ENCODE measurements around the gene WWC1. TPM values are rescaled to one million over a fixed set of nuclear protein-coding genes. Genes with fewer than 3 reads are reported as not detected.

WWC1 gene
- total and polyA plus RNA-seq, 10 of the 15 experiments (the other 5 are each of a cell fraction or from before 2014, with no cell fraction given): 0.50 to 7.8 (median 2.5) TPM

DNA sequence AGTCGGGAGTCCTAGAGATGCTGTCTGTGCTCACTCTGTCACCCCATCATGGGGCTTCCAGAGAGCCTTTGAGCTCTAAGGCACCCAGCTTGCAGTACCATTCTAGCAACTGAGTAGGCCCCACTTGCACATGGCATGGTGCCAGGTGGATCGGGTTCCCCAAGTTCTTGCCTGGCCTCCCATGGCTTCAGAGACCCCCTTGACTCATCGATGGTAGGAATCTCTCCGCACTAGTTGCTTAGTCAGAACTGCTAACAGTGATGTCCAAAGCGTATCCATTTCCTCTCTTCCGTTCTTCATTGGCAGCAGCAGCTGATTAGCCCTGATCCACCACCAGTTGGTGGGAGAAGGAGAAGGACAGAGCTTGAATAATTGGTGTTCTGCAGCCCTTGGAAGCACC is 124.5 kb downstream of the WWC1 start (continued):
- TF ChIP-seq EP300 (IDR thresholded peaks at IDR 0.05; ENCODE audit: borderline replicate concordance in 1 of 2, control insufficient read depth in 1 of 2, low read depth in 2 of 2, low read length in 2 of 2) (no peak), ZBED1 (IDR thresholded peaks at IDR 0.05; ENCODE audit: borderline replicate concordance) (no peak), DPF2 (IDR thresholded peaks at IDR 0.05) (no peak), MTA3 (IDR thresholded peaks at IDR 0.05; ENCODE audit: borderline replicate concordance, low read length) (no peak)
- TF ChIP-seq, protein P1, sequence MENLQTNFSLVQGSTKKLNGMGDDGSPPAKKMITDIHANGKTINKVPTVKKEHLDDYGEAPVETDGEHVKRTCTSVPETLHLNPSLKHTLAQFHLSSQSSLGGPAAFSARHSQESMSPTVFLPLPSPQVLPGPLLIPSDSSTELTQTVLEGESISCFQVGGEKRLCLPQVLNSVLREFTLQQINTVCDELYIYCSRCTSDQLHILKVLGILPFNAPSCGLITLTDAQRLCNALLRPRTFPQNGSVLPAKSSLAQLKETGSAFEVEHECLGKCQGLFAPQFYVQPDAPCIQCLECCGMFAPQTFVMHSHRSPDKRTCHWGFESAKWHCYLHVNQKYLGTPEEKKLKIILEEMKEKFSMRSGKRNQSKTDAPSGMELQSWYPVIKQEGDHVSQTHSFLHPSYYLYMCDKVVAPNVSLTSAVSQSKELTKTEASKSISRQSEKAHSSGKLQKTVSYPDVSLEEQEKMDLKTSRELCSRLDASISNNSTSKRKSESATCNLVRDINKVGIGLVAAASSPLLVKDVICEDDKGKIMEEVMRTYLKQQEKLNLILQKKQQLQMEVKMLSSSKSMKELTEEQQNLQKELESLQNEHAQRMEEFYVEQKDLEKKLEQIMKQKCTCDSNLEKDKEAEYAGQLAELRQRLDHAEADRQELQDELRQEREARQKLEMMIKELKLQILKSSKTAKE (IDR thresholded peaks at IDR 0.05; ENCODE audit: low read depth, poor library complexity, severe bottlenecking): no peak

DNA sequence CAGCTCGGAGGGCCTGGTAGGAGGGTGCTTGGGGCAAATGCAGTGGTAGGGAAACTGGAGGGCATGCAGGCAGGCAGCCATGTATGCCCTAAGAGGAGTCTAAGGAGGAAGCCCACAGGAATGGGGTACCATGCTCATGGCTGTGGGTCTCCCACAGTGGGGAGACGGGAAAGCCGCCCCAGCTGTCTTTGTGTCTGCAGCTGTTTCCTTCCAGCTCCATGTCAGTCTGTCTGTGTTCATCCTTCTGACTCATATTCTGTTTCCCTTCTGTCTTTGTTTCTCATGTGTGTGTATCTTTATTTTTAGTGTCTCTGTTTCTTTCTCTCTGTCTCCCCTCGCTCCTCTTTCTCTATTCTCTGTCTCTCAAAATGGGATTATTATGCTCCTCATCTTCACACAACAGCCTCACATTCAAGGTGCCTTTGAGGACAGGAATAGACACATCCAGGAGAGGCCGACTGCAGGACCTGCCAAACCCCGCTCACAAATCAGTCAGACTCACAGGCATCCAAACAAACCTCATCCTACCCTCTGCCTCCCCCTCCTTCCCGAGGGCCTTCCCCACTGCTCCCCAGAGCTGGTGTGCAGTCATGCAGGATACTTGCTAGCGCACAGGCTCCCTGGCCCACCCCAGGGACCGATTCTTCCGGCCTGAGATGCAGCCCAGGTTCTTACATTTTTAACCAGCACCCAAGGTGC is 126.4 kb downstream of the WWC1 start:
- H3K79me2 ChIP-seq (ENCODE audit: control insufficient read depth, insufficient read depth, low read length): no peaks in the 10 kb centered on the region
- SMC1A ChIA-PET (ENCODE audit: uncharacterized antibody, unreplicated experiment): no interaction called here
- no peak overlapping the region for H3K4me2 ChIP-seq (ENCODE audit: control insufficient read depth, insufficient read depth)
- H3K27ac ChIP-seq (ENCODE audit: control insufficient read depth, insufficient read depth): no peak overlapping the region
- no peak for ATAC-seq
- in situ Hi-C loops (cut with MboI): no loop called here
- H3K9ac ChIP-seq (ENCODE audit: control insufficient read depth, insufficient read depth, low read length): no peak overlapping the region
- no peak for FAIRE-seq
- no peaks in the 10 kb centered on the region for H3K27me3 ChIP-seq (replicated peaks in 1 of 2; ENCODE audit: control insufficient read depth in 2 of 2, insufficient read depth in 2 of 2, low read length in 1 of 2)
- H3K9me3 ChIP-seq (replicated peaks; ENCODE audit: control insufficient read depth, insufficient read depth, low read length): no peaks in the 10 kb centered on the region
- no peak for TF ChIP-seq HDAC6 (IDR thresholded peaks at IDR 0.05; ENCODE audit: unreplicated experiment)
- TF ChIP-seq MEF2A (IDR thresholded peaks at IDR 0.05; ENCODE audit: insufficient read depth, low read depth, low read length): no peak
- no peak for TF ChIP-seq MYC (IDR thresholded peaks at IDR 0.05; ENCODE audit: insufficient read depth, insufficient read length, insufficient replicate concordance, low read length, severe bottlenecking)
- TF ChIP-seq, protein P2, sequence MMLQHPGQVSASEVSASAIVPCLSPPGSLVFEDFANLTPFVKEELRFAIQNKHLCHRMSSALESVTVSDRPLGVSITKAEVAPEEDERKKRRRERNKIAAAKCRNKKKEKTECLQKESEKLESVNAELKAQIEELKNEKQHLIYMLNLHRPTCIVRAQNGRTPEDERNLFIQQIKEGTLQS (IDR thresholded peaks at IDR 0.05; ENCODE audit: borderline replicate concordance, extremely low read depth, low read depth, low read length): no peak
- no peak for TF ChIP-seq CREB1 (IDR thresholded peaks at IDR 0.05; ENCODE audit: low read depth)
- no peak for TF ChIP-seq CBX3 (IDR thresholded peaks at IDR 0.05; ENCODE audit: borderline replicate concordance, low read depth)
- TF ChIP-seq NFIC (IDR thresholded peaks at IDR 0.05; ENCODE audit: low read depth, low read length): no peak
- intact Hi-C loops (cut with micrococcal nuclease; ENCODE audit: unreplicated experiment): no loop called here
- DNase-seq (ENCODE audit: low read depth, low spot score): no peak
- no peaks in the 10 kb centered on the region; a peak in 1 of 4 replicates for H3K36me3 ChIP-seq (ENCODE audit: control insufficient read depth in 2 of 2, insufficient read depth in 2 of 2, low read length in 1 of 2)
- RAD21 ChIA-PET (ENCODE audit: unreplicated experiment): no interaction called here
- H3K4me3 ChIP-seq: no peak overlapping the region
- H4K20me1 ChIP-seq (ENCODE audit: control insufficient read depth, insufficient read depth): no peaks in the 10 kb centered on the region
- POLR2A ChIA-PET: no interaction called here
- no peak overlapping the region for H2AFZ ChIP-seq (ENCODE audit: control insufficient read depth, low read depth, low read length)
- no peaks in the 10 kb centered on the region for H3K4me1 ChIP-seq (ENCODE audit: control insufficient read depth, insufficient read depth, low read length)
- WGBS (ENCODE audit: insufficient coverage, insufficient replicate concordance, low lambda C conversion rate, missing lambda C conversion rate): 38% methylated on average over 10 of the region's 10 CpGs
- BruUV-seq (replicated peaks): no TSS peak
- CTCF ChIA-PET: no interaction called here
